Myocyte (in vitro differentiated cells): ENCODE measurements around the gene WTAP. TPM values are rescaled to one million over a fixed set of nuclear protein-coding genes. Genes with fewer than 3 reads are reported as not detected.
"Not testable (repeated sequence)": the region's sequence is repeated elsewhere in the genome, so short reads cannot be mapped to it uniquely, and the experiment has no call there.

Source experiments
- DNase-seq: peaks from one replicate; pipeline ENCODE4 v3.0.0-alpha.2; 2012; ENCODE audit warnings: low read depth
- total RNA-seq: library from RNA; depleted of rRNA; stranded (reverse); fragments of >200 nt; gene quantifications from 2 replicates; pipeline ENCODE4 v1.2.3, GENCODE V29; 2014

WTAP gene
- total RNA-seq, 1 donor from 2014 or later: 64.8 TPM

GRCh38 chr6:159727717-159728445 lies 575 bp downstream of the WTAP start:
- DNase-seq: peak; percentile 53

- DNase-seq: no peak
Observed at GRCh38 chr6:159728531-159728964, 1.2 kb downstream of the WTAP start.

GRCh38 chr6:159729598-159730331 lies 2.5 kb downstream of the WTAP start:
- DNase-seq: no peak

- DNase-seq: no peak
Observed at GRCh38 chr6:159730332-159730676, 3.0 kb downstream of the WTAP start.

GRCh38 chr6:159732550-159732949 lies 5.2 kb downstream of the WTAP start:
- not testable (repeated sequence) for DNase-seq

GRCh38 chr6:159733395-159733794 lies 6.1 kb downstream of the WTAP start:
- DNase-seq: not testable (repeated sequence)

GRCh38 chr6:159736908-159737307 lies 9.6 kb downstream of the WTAP start:
- DNase-seq: no peak

GRCh38 chr6:159739341-159739740 lies 12.0 kb downstream of the WTAP start:
- DNase-seq: no peak

- DNase-seq: no peak
Observed at GRCh38 chr6:159742165-159742564, 14.9 kb downstream of the WTAP start.

- no peak for DNase-seq
Observed at GRCh38 chr6:159745081-159745480, 17.8 kb downstream of the WTAP start.

GRCh38 chr6:159746759-159747158 lies 19.5 kb downstream of the WTAP start:
- DNase-seq: no peak

GRCh38 chr6:159748127-159748526 lies 20.8 kb downstream of the WTAP start:
- DNase-seq: not testable (repeated sequence)

GRCh38 chr6:159751448-159751847 lies 24.1 kb downstream of the WTAP start:
- no peak for DNase-seq

GRCh38 chr6:159753081-159753872 lies 26.0 kb downstream of the WTAP start:
- no peak for DNase-seq

- no peak for DNase-seq
Observed at GRCh38 chr6:159754401-159754800, 27.1 kb downstream of the WTAP start.

- peak; percentile 50 for DNase-seq
Observed at GRCh38 chr6:159754959-159755914, 27.9 kb downstream of the WTAP start.

GRCh38 chr6:159756508-159756907 lies 29.2 kb downstream of the WTAP start:
- no peak for DNase-seq

GRCh38 chr6:159758031-159759001 lies 31.0 kb downstream of the WTAP start:
- DNase-seq: no peak

GRCh38 chr6:159759645-159760044 lies 32.3 kb downstream of the WTAP start:
- DNase-seq: no peak
